Measurements from ENCODE around the gene CX3CR1.

- TF ChIP-seq CTCF (IDR thresholded peaks at IDR 0.05) (no peak), EZH2 (IDR thresholded peaks at IDR 0.05) (no peak)
Observed at GRCh38 chr3:39284457-39284881, 4.6 kb upstream of the CX3CR1 start.

Measured in neural progenitor cell (in vitro differentiated cells).